PFSK-1 (cell line): ENCODE measurements around the gene CHST7.

Source experiments
- FOXP2 ChIP-seq: optimal IDR thresholded peaks from 2 replicates; pipeline ENCODE3; 2011; ENCODE audit warnings: borderline replicate concordance, control low read depth, inconsistent platforms; ENCODE audit not compliant: insufficient read depth; ENCODE audit errors: extremely low read length, extremely low read depth
- POLR2AphosphoS5 ChIP-seq: IDR thresholded peaks from 2 replicates; pipeline ENCODE4 v1.6.1; 2012; ENCODE audit warnings: low read depth, mild to moderate bottlenecking, control low read depth, low read length, moderate library complexity
- REST ChIP-seq, 2 experiments: IDR thresholded peaks; 2 replicates each; pipeline versions ENCODE4 v1.6.1 to v1.8.0; 2011 to 2012; ENCODE audit warnings: low read depth in 2 of 2, low read length in 2 of 2, control low read depth in 1 of 2, inconsistent platforms in 1 of 2, mild to moderate bottlenecking in 1 of 2, moderate library complexity in 1 of 2; ENCODE audit not compliant: insufficient read depth in 1 of 2
- SIN3A ChIP-seq: IDR thresholded peaks from 2 replicates; pipeline ENCODE4 v1.6.1; 2012; ENCODE audit warnings: mild to moderate bottlenecking, low read length, moderate library complexity, borderline replicate concordance; ENCODE audit not compliant: insufficient read depth
- TAF1 ChIP-seq: IDR thresholded peaks from 2 replicates; pipeline ENCODE4 v1.6.1; 2012; ENCODE audit warnings: low read length, control low read depth, borderline replicate concordance; ENCODE audit not compliant: insufficient read depth

Gene CHST7

GRCh38 chrX:46635186-46635585 lies 61.6 kb downstream of the CHST7 start:
- TF ChIP-seq FOXP2 (no peak), REST (IDR thresholded peaks at IDR 0.05; ENCODE audit: insufficient read depth in 1 of 2, low read depth in 2 of 2, low read length in 2 of 2) (no peak), SIN3A (no peak), POLR2AphosphoS5 (no peak), TAF1 (no peak)

- TF ChIP-seq TAF1 (no peak), POLR2AphosphoS5 (no peak), FOXP2 (no peak), SIN3A (no peak), REST (IDR thresholded peaks at IDR 0.05; ENCODE audit: insufficient read depth in 1 of 2, low read depth in 2 of 2, low read length in 2 of 2) (no peak)
Observed at GRCh38 chrX:46636223-46636622, 62.7 kb downstream of the CHST7 start.

GRCh38 chrX:46637938-46638337 lies 64.4 kb downstream of the CHST7 start:
- TF ChIP-seq FOXP2 (no peak), POLR2AphosphoS5 (no peak), SIN3A (no peak), TAF1 (no peak), REST (IDR thresholded peaks at IDR 0.05; ENCODE audit: insufficient read depth in 1 of 2, low read depth in 2 of 2, low read length in 2 of 2) (no peak)

- TF ChIP-seq POLR2AphosphoS5, result no peak
- no peak for TF ChIP-seq REST (IDR thresholded peaks at IDR 0.05; ENCODE audit: insufficient read depth in 1 of 2, low read depth in 2 of 2, low read length in 2 of 2)
- no peak for TF ChIP-seq TAF1
- TF ChIP-seq FOXP2, result no peak
- no peak for TF ChIP-seq SIN3A
Observed at GRCh38 chrX:46642145-46642544, 68.6 kb downstream of the CHST7 start.

GRCh38 chrX:46643636-46644035 lies 70.1 kb downstream of the CHST7 start:
- TF ChIP-seq SIN3A (no peak), POLR2AphosphoS5 (no peak), TAF1 (no peak), FOXP2 (no peak), REST (IDR thresholded peaks at IDR 0.05; ENCODE audit: insufficient read depth in 1 of 2, low read depth in 2 of 2, low read length in 2 of 2) (no peak)
